CD4-positive, alpha-beta T cell treated with Interleukin-21 for 1 hour (primary cell): Measurements from ENCODE around the gene GABRG3.

Experiments
- DNase-seq: peaks from one replicate; pipeline ENCODE4 v3.0.0-alpha.2; 2020

The GABRG3 gene

DNA sequence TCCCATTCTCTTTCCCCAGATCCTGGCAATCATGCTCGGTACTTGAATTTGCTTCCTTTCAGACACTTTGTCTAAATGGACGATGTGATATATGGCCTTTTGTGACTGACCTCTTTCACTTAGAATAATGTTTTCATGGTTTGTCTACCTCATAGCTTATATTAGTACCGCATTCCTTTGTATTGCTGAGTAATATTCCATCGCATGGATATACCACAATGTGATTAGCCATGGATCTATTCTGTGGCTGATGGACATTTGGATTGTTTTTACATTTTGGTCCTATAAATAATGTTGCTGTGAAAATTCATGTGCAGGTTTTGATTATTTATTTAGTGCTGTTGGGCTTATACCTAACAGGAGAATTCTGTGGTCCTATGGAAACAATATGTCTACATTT is 458.6 kb downstream of the GABRG3 start:
- no peak for DNase-seq

DNA sequence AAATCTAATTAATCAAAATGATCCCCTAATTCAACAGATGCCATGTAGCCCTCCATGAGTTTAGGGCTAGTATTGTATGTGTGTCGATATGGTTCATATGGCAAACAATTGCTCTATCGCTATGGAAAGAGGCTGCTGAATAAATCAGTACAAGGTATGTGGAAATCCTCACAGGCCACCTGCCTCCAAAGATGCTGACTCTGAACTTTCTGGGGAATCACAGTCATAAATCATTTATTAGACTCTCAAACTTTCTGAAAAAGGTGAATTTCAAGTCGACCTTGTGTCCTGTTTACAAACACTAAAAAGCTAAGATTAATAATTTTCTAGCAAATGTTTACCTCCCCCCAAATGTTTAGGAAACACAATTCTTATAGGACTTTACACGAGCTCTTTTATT is 462.6 kb downstream of the GABRG3 start:
- DNase-seq: no peak

DNA sequence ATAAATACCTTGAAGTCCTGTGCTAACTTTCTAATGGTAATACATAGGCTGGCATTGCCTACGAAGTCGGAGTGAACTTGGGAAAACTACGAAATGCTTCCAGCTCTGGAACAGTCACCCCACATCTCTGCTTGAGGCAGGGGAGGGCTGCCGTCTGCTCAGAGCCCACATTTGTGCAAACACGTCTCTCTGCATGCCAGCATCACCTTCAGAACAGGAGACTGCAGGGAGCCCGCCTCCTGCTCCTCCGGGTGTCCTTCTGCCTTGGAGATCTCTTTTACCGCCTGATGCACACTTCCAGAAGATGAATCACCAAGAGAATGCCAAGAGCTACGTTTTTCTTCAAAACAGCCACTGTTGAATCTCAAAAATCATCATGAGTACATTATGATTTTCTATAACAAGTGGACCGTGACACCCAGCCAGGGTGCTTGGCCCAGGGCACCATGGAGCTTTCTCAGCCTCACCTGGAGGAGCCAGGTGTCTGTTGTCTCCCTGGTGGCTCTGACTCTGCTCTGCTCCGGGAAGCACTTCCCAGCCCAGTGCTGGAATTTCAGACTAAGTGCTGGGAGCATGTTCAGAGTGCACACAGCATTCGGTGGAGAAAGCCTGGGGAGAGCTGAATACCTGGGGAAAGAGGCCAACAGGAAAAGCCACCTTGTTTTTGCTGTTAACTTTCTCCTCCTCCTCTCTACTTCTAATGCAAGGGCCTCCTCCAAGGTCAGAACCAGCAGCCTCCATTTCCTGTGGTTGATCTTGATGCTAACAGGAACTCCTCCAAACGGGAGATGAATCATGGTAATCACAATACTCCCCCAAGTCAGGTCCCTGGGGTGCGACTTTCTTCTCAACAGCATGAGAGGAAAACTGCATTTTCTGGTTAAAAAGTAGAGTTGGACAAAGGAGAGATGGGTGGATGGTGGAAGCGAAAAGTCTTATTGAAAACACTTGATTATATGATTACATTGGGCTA is 467.7 kb downstream of the GABRG3 start:
- DNase-seq: no peak

DNA sequence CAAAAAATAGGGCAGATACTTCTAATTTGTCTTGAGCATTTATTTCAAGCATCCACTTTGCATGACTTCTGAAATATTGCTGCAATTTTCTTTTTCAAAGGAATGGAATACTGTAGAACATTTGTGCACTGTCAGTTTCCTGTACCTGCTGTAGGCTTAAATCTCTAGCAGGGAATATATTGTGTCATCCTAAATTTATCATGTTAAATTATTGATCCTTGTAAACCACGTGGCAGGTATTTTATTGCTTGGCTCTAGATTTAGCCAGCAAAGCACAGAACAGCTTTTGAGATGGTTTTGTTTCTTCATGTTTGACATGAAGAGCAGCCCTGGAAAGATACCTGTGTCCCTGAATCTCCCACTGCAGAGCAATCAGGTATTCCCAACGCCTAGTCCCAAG is 470.1 kb downstream of the GABRG3 start:
- DNase-seq: no peak

DNA sequence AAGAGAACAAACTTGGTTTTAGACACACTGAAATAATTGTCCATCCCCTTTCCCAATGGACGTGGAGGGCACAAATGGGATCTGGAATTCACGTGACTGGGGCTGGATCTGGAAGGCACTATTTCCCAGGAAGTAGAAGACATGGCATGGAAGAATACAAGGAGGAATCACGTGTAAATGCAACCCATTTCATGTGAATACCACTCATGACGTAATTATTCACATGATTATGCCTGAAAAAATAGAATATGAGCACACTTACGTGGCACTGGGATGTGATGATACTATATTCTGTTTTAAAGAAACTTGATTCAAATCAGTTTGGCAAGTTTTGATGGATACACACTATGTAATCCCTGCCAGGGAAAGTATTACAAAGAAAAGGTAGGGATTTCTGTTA is 477.3 kb downstream of the GABRG3 start:
- DNase-seq: no peak

DNA sequence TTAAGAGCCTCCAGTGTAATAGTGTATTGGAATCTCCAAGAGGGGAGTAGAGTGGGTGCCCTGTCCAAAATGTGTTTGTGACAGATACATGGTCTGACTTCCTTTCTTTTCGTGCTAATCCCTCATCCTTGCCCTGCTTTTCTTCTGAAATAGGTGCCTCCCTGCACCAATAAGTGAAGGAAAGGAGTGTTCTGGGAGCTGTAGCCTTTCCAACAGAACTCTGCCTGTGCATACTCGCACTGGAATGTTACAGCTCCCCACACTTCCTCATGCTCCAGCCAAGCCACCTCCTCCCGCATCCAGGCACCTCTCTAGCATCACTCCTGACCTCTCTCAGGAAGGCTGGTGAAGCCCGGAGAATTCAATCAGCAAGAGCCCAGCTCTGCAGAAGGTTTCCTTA is 478.0 kb downstream of the GABRG3 start:
- no peak for DNase-seq

DNA sequence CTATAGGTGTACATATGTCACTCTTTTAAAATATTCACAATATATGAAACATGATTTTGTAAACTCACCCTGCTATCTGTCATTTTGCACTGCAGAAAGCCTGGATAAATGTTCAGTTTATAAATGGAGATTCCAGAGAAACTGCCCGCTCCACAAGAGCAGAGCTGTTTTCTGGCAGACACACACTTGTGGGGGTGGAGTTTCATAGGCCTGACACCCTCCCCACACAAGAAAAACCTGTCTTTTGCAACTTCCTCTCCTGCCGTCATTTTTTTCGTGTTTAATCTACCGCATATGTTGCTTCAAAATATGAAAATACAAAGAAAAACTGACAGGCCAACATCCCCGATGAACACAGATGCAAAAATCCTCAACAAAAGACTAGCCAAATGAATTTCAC is 479.0 kb downstream of the GABRG3 start:
- DNase-seq: no peak

DNA sequence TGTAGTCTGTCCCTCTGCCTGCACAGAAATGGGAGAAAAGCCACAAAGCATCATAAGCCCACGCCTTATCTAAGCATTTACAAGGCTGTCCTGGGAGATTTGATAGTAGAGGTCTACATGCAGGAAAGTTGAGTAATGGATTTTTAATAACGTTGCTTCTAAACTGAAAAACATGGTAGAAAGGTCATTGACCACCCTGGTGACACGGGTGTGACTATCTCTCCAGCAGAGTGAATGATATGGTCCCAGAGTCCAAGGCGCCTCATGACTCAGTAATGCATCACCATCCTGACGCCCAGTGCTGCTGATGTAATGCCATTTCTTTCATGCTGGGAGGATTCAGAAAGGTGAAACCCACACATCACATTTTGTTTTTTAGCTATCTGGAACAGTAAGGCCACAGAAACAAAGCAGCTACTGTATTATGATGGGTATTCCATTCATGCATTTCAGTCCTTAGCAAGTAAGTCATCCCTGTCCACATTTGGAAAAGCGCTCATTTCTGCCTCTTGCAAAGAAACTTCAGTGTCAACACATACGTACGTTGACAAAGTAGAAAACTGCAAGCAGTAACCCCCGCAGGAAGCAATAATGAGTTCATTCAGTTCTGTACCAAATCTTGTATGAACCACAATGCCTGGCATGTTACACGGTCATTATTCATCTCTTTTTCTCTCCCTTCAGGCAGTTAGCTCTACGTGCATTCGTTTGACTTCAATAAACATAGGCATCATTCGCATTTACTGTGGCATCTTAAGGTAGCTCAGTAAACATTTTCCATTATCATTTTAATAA is 483.5 kb downstream of the GABRG3 start:
- DNase-seq: no peak

DNA sequence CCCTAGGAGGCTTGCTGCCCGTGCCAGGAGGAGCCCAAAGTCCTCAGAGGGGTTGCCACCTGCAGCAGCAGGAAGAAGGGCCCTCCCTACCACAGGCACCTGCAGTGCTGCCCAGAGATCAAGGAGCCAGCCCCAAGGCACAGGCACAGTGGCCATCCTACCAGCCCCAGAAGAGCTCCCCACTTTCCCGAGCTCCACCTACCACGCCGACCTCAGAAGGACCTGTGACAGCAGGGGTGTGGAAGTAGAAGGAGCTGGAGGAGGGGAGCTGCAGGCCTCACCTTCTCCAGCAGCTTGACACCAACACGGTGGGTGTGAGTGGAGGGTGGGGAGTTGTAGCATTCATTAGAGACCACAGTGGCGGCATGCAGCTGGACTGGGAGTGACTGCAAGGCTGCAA is 485.8 kb downstream of the GABRG3 start:
- DNase-seq: no peak

DNA sequence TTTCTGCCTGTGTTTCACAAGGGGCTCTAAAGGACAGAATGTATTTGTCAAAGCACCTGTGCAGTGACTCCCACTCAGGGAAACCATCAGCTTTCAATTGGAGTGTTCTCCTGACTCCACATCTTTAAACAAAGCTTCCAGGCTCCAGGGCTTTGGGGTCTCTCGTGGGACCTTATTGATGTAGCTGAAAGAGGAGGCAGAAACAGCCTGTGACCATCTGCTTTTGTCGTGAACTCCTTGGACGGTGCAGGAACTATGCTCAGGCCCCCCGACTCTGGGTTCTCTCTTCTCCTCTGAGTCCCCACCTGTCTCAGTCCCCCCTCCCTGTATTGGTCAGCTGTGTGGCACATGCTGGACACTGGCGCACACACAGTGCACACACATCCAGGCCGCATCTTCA is 486.8 kb downstream of the GABRG3 start:
- no peak for DNase-seq

DNA sequence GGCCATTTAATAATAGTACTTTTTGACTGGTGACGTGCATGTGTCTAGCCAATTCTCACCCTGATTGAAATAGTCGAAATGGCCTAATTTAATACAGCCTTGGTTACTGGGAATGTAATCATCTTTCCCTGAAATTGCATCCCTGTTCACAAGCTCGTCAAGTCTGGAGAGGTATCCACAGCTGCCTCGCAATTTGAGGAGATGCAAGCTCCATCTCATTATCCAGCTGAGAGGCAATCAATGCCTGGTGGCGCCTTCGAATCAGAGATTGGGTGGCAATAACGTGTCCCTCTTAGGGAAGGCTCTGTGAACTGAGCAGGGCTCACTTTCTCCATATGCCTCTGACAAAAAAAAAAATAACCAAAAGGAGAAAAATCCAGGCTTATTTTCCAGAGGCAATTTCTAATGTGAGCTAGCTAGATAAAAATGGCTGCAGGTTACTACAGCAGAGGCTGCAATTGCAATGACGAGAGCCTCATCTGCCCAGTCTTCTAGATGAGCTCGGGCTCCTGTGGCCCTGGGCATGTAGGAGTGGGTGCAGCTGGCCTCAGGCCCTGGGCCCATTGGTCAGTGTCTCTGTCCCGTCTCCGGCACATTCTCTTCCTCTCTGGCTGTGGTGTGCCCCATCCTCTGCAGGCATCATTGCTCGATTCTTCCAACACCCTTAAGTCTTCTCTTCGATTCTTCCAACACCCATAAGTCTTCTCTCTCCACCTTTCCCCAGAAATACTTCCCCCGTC is 487.5 kb downstream of the GABRG3 start:
- no peak for DNase-seq

DNA sequence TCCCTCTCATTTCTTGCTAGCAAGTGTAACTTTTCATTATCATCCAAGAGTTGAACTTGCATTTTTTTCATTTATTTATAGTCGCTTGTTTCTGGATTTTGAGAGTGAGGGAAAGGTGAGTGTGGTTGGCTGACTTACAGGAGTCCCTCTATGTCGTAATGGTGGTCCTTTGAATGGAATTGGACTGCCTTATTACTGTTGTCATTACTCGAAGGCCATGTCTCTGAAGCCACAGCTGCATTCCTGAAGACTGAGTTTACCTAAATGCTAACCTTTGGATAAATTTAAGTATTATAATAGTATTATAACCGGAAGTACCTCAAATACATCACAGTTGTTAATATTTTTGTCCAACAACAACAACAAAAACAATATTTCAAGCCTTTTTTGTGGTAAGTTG is 488.9 kb downstream of the GABRG3 start:
- DNase-seq: no peak

DNA sequence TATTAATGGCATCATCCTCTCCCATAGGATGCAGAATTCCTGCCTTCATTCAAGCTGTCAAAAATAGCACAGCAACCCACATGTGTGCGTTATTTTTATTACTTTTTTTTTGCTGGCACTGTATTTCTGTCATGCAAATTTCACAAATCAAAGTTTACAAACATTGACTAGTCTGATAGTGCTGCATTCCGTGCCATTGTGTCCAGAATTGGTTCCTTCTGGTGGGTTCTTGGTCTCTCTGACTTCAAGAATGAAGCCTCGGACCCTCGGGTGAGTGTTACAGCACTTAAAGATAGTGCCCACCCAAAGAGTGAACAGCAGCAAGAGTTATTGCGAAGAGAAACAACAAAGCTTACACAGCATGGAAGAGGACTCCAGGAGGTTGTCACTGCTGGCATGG is 490.2 kb downstream of the GABRG3 start:
- DNase-seq: no peak

DNA sequence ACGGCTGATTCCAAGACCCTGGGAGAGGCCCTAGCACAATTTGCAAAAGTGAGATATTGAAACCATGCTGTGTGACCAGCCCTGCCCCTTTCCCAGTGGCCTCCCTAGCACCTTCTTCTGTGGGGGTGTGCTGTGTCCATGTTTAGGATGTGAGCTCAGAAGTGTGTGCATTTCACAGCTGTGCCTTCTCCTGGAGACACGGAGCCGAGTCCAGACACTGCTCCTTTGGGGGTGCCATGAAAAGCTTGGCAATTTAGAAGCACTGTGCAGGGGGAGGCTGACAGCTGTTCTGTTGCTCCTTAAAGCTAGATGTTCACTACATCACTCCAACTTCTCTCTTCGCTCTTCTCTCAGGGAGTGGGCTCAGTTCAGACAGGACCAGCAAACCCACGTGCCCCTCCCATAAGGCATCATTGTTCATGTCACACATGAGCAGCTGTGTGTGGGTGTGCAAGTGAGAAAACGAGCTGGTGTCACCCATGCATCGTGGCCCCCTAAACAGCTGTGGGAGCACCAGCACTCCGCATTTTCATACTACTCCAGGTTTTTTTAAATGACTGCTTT is 492.6 kb downstream of the GABRG3 start:
- DNase-seq: no peak

DNA sequence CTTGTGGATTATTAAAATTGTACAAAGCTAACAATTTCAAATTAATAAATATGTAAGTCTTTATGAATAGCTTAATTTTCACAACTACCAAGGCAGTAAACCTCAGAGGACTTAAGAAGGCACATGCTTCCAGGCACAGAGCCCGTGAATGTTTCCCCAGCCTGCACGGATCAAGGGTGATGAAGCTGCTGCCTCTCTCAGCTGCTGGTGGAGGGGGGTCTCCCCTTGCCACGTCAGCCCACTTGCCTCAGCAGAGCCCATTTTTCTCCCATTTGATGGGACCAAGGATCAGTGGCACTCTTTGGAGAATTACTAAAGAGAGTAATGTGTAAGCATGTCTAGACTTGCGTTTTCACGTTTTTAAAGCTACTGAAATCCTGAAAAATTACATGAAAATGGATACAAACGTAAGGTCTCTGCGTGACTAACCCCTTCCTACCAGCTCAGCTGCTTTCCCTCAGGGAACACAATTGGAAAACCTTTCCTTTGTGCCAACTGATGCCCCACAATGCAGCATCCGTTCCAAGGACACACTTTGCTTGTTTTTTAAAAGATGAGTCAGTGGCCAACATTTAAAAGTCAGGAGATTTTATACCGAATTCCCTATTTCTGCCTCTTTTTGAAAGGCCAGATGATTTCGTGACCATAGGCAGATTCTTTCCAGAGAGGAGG is 494.1 kb downstream of the GABRG3 start:
- no peak for DNase-seq

DNA sequence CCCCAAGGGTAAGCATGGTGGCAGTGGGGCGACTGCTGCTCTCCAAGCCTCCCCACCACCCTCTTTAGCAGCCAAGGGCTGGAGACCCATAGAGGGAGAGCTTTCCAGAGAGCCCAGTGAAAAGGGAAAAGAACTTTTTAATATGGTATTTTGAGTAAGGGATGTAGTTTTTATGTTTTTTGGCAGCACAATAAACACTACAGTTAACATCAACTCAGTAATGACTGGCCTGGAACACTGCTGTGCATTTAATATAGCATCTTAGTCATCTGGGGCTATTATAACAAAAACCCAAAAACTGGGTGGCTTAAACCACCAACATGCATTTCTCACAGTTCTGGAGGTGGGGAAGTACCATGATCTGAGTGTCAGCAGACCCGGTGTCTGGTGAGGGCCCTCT is 495.8 kb downstream of the GABRG3 start:
- no peak for DNase-seq

DNA sequence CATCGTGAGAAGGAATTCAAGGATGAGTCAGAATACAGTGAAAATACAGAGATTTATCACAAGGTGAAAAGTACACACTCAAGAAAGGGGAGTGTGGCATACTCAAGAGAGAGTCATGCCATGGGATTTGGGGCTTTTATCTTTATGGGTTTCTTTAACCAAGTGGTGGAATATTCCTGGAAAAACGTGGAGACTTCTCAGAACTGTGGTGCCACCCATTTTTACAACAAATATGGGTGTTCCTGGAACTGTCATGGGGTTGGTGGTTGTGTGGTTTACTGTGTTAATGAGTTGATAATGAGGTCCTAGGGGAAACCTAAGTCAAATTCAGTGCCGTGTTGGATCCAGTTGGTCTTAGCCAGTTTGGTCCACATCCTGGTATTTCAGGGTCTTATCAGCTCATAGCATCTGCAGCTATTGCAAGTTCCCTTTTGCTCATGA is 497.2 kb downstream of the GABRG3 start:
- no peak for DNase-seq

DNA sequence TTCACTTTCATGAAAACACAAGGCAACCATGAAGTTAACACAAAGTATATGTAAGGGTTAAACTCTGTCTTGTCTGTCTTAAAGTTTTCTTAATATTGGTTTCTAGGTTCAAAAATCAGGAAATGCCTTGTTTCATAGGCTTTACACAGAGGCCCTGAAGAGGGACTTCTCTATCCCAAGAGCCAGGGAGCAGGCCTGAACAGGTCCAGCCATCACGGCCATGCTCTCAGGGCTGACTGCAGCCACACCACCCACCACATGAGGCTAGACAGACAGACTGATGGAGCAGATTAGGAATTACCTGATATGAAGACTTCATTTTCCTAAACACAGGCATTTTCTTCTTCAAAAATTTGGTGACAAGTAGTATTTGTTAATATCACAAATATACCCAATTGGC is 502.9 kb downstream of the GABRG3 start:
- DNase-seq: no peak

DNA sequence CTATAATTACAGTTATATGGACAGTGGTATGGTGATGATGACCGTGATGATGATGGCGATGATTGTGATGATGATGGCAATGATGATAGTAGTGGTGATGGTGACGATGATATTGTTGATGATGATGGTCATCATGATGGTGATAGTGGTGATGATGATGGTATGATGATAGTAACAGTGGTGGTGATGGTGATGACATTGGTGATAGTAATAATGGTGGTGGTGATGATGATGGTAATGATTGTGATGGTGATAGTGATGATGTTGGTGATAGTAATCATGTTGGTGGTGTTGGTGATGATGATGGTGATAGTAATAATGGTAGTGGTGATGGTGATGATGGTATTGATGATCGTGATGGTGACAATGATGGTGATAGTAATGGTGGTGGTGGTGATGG is 504.4 kb downstream of the GABRG3 start:
- DNase-seq: no peak

DNA sequence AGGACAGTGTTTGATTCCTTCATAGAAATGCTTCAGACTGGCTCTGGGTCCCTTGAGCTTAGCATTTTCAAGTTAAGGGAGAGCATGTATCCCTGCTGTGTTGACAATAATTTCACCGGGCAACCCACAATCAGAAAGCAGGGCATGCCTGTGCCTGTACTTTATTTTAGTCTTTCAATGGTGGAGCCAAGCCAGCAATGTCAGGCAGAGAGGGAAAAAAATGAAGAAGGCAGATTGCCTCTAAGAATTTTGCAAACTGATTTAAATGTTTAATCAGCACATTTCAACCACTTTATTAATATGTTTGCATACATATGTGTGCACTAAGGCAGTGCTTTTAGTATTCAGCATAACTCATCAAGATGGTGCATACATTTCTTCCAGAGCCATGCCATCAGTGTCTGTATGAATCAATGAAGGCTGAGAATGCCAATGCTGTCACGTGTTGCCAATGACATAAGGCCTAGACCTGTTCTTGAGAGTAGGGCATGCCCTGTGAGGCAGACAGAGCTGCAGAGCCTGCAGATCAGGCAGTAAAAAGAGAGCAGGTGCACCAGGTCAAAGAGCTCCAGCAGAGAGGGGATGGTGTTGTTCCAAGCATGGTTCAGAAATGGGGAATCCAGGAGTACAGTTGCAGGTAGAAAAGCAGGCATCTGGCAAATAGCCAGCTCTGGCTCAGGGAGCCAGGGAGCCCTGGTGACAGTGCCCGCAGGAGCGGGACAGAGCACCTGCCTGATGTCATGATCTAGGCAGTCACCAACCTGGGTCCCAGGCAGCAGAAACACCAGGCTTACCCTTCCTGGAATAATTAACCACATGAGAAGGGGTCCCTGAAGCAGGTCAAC is 508.5 kb downstream of the GABRG3 start:
- no peak for DNase-seq

DNA sequence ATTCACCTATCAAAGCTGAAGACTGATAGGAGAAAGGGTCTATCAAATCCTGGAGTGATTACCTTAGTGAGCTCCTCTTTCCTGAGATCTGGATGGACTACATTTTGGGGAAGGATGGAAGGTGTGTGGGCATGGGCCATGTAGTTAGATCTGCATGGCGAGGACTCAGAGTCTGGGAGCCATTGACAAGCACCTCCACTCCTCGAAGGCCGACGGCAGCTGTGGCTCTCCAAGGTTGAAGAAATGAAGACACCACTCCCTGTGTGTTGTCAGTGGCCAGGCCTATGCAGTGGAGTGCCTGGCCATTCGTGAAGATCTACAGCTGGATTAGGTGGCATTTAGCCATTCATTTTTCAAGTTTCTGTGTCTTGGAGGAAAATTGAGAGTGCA is 509.2 kb downstream of the GABRG3 start:
- DNase-seq: no peak

DNA sequence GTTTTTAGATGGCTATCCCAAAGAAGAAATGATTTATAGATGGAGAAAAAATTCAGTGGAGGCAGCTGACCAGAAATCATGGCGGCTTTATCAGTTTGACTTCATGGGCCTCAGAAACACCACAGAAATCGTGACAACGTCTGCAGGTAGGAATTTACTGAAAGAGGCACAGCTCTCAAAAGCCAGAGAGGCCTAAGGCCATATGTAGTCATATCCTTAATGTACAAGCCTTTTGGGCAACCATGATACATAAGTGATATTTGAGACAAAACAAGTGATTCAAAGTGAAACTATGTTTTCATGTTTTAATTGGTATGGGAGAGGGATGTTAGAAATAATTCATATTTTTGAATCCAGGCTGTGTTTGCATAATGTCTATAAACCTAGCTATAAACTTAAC is 509.7 kb downstream of the GABRG3 start:
- no peak for DNase-seq
